GM12874 (cell line): ENCODE data around the gene SUPT3H.

Experiments
- CTCF ChIP-seq: IDR thresholded peaks from 2 replicates; pipeline ENCODE4 v1.5.1; 2011; ENCODE audit warnings: low read depth, mild to moderate bottlenecking, control low read depth, low read length, moderate library complexity; ENCODE audit not compliant: insufficient read depth

Gene SUPT3H

DNA sequence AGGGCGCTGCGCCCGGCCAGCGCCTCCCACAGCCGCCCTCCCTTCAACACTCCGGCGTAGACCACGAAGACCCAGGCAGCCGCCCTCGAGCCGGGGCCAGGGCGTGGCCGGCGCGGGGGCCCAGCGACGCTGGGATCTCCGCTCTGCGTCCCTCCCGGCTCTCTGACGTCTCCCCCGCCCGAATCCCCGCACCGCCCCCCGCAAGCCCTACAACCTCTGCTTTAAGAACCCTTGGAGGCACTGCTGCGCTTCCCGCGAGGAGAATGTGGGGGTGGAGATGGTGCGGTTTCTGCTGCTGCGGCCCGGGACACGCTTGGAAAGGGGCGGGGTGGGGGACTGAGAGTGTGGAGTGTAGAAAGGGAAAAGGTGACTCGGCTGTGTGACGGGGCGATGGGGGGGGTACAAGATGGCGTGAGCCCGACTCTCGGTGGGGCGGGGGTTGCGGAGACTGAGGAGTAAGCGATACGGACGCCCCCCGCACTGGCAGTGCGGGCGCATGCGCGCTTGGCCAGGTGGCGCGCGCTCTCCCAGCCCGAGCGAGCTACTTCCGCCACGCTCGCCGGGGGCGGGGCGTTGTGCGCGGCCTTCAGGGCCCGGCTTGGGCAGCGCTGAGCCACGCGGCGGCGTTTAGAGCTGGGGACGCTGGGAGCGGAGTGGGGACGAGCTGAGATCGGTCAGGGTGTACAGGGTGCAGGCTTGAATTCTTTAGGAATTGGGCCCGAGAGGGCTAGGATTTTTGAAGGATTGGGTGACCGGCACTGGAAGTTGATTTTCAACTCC is at the start of gene SUPT3H:
SUPT3H (minus strand) TSS at position 381 of the 780 bp plus-strand sequence.
- no peak for TF ChIP-seq CTCF

- TF ChIP-seq CTCF, result no peak
Measured at GRCh38 chr6:45426251-45426650, 48.5 kb upstream of the SUPT3H start.

DNA sequence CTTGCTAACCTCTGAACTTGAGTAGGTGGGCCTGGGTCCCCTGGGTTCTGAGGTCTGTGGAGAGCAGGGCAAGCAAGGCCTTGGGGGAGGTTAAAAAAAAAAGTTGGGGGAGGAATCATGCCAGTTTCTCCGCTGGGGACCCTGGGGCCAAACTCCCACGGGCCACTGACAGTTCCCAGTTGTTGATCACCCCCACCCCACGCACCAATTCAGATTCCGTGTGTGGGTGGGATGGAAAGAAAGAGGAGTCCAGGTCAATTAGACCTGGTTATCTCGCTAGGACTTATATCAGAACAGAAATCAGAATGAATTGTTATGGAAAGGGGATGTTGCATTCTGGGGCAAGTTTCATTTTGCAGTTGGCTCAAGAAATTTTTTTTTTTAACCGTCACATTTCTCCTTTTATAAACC is 46.7 kb upstream of the SUPT3H start:
- TF ChIP-seq CTCF, result no peak

- no peak for TF ChIP-seq CTCF
Measured at GRCh38 chr6:45423824-45424450, 46.2 kb upstream of the SUPT3H start.

DNA sequence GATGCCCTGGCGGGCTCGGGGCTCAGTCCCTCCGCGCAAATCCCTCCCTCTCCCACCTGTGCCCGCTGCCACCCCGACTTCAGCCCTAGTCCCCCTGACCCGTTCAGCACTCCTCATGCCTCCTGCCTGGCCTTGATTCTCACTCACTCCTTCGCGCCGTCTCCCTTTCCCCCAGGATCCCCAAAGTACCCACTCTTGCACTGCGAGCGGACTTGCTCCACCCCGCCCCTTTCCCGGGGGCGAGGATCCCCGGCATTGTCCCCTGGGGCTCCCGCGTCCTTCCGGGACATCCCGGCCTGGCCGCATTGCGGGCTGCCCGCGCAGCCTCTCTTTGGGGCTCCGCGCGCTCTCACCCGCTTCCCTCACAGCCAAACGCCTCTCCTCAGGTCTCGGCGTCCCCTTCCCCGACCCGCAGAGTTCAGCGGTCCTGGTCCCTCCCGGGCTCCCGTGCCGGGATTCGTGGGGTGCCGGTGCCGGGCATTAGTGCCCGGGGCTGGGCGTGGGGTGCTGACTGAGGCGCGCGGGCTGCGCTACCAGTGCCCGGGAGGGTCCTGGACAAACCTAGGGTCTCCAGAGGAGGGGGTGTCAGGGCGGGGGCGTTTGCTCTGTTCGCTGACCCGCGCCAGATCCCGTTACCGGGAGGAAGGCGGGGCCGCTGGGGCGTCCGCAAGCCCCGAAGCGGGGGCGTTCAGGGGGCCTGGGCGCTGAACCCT is 45.5 kb upstream of the SUPT3H start:
- no peak for TF ChIP-seq CTCF

GRCh38 chr6:45422503-45423110 is 44.9 kb upstream of the SUPT3H start:
- TF ChIP-seq CTCF, result no peak
